Upper lobe of right lung (tissue), 1 donor: Measurements from ENCODE around the gene LDHD. TPM values are rescaled to one million over a fixed set of nuclear protein-coding genes. Genes with fewer than 3 reads are reported as not detected.
"Not testable (repeated sequence)": the region's sequence is repeated elsewhere in the genome, so short reads cannot be mapped to it uniquely, and the experiment has no call there.

Source experiments
- ATAC-seq: fragments of 200-7000 bp; cut with Tn5 transposase; one replicate; pipeline ENCODE4 v1.9.1; 2020; ENCODE audit warnings: mild to moderate bottlenecking, moderate library complexity
- DNase-seq: peaks from one replicate; pipeline ENCODE4 v3.0.0-alpha.2; 2020
- H3K27ac ChIP-seq: fragments of 200-600 bp; one replicate; pipeline ENCODE4 v1.8.0; 2022
- H3K27me3 ChIP-seq: fragments of 200-600 bp; one replicate; pipeline ENCODE4 v1.8.0; 2022; ENCODE audit warnings: mild to moderate bottlenecking
- H3K36me3 ChIP-seq: fragments of 200-600 bp; one replicate; pipeline ENCODE4 v1.8.0; 2022
- H3K4me1 ChIP-seq: fragments of 200-600 bp; one replicate; pipeline ENCODE4 v1.8.0; 2022
- H3K4me3 ChIP-seq: fragments of 200-600 bp; one replicate; pipeline ENCODE4 v1.8.0; 2022; ENCODE audit warnings: mild to moderate bottlenecking
- H3K9me3 ChIP-seq: fragments of 200-600 bp; one replicate; pipeline ENCODE4 v1.8.0; 2022
- CTCF ChIP-seq: fragments of 200-600 bp; IDR thresholded peaks from one replicate; pipeline ENCODE4 v1.8.0; 2022; ENCODE audit warnings: antibody characterized with exemption
- intact Hi-C: fragments of 100-400 bp; cut with DNase I; formaldehyde crosslinking; loops from one replicate; pipeline ENCODE4 v1.11.0; 2022
- total RNA-seq: library from RNA; stranded (reverse); fragmentation: NEBNext Ultra II Directional; extraction: Animal tissue kit (Norgen Biotek cat#: 25700); gene quantifications from one replicate; pipeline ENCODE4 v1.2.1, GENCODE V29; 2021
- donor health status: DM: no; HTN: yes; CAD: no; lungs with severe emphysema.

LDHD gene
- total RNA-seq, 1 donor from 2014 or later, result 10.7 TPM

GRCh38 chr16:75130150-75130771 lies 13.7 kb upstream of the LDHD start:
- Histone ChIP-seq H3K27ac (no peak overlapping the region), H3K9me3 (no peaks in the 10 kb centered on the region), H3K4me3 (no peak overlapping the region), H3K27me3 (no peaks in the 10 kb centered on the region), H3K36me3 (no peaks in the 10 kb centered on the region), H3K4me1 (no peaks in the 10 kb centered on the region)
- intact Hi-C loops, result no loop called here
- ATAC-seq (peak; percentile 45), DNase-seq (no peak)
- no peak for TF ChIP-seq CTCF

GRCh38 chr16:75129421-75130149 lies 13.0 kb upstream of the LDHD start:
- DNase-seq, H3K4me1 ChIP-seq, H3K36me3 ChIP-seq, H3K27ac ChIP-seq, H3K9me3 ChIP-seq, intact Hi-C loops, H3K27me3 ChIP-seq, H3K4me3 ChIP-seq: not testable (repeated sequence)
- ATAC-seq, result peak; percentile 50

GRCh38 chr16:75127713-75128415 lies 11.3 kb upstream of the LDHD start:
- ATAC-seq (no peak), DNase-seq (no peak)
- no peaks in the 10 kb centered on the region for H3K4me1 ChIP-seq
- H3K36me3 ChIP-seq, result no peaks in the 10 kb centered on the region
- no peak for TF ChIP-seq CTCF
- no peaks in the 10 kb centered on the region for H3K9me3 ChIP-seq
- no peaks in the 10 kb centered on the region for H3K27me3 ChIP-seq
- no peak overlapping the region for H3K4me3 ChIP-seq
- H3K27ac ChIP-seq, result no peak overlapping the region
- intact Hi-C loops, result no loop called here

- Histone ChIP-seq H3K36me3 (no peaks in the 10 kb centered on the region), H3K27me3 (no peaks in the 10 kb centered on the region), H3K4me3 (no peak overlapping the region), H3K27ac (no peak overlapping the region), H3K4me1 (no peaks in the 10 kb centered on the region), H3K9me3 (no peaks in the 10 kb centered on the region)
- TF ChIP-seq CTCF, result no peak
- no peak for ATAC-seq
- DNase-seq, result no peak
- intact Hi-C loops, result no loop called here
Measured at GRCh38 chr16:75122609-75123008, 6.0 kb upstream of the LDHD start.

GRCh38 chr16:75121949-75122568 lies 5.5 kb upstream of the LDHD start:
- H3K4me3 ChIP-seq, result no peak overlapping the region
- intact Hi-C loops, result no loop called here
- H3K27me3 ChIP-seq, result no peaks in the 10 kb centered on the region
- DNase-seq, result no peak
- no peak for ATAC-seq
- H3K36me3 ChIP-seq, result no peaks in the 10 kb centered on the region
- H3K27ac ChIP-seq, result no peak overlapping the region
- no peaks in the 10 kb centered on the region for H3K4me1 ChIP-seq
- H3K9me3 ChIP-seq, result no peaks in the 10 kb centered on the region
- no peak for TF ChIP-seq CTCF

- ATAC-seq, result no peak
- no peak for DNase-seq
- intact Hi-C loops, result no loop called here
- Histone ChIP-seq H3K27me3 (no peaks in the 10 kb centered on the region), H3K4me1 (peaks cover 6% of the 10 kb centered on the region), H3K9me3 (no peaks in the 10 kb centered on the region), H3K4me3 (no peak overlapping the region), H3K36me3 (no peaks in the 10 kb centered on the region), H3K27ac (no peak overlapping the region)
- TF ChIP-seq CTCF, result no peak
Measured at GRCh38 chr16:75120253-75120652, 3.7 kb upstream of the LDHD start.
